IMR-90 (cell line): ENCODE results near the gene BCAS3. TPM values are rescaled to one million over a fixed set of nuclear protein-coding genes. Genes with fewer than 3 reads are reported as not detected.

Experiments used
- ATAC-seq: fragments of 200-7000 bp; cut with Tn5 transposase; 2 replicates; pipeline ENCODE4 v1.9.1; 2020; ENCODE audit warnings: low read depth, mild to moderate bottlenecking, moderate library complexity
- BruUV-seq: library from RNA; stranded (reverse); fragments of 400-500 nt; replicated peaks from 2 replicates; lab custom pipeline; 2021; lab: Mats Ljungman, UMichigan
- CTCF ChIA-PET: fragments of 300-600 bp; formaldehyde crosslinking; extraction: SDS; loops from one replicate; lab custom pipeline; 2021; ENCODE audit warnings: antibody characterized with exemption; lab: Yijun Ruan, JAX
- POLR2A ChIA-PET: fragments of 300-600 bp; sonication (Branson Sonifier 250); formaldehyde crosslinking; loops from one replicate; lab custom pipeline; 2022; ENCODE audit warnings: antibody characterized with exemption; ENCODE audit not compliant: unreplicated experiment; lab: Charles Lee
- DNase-seq: peaks from one replicate; pipeline ENCODE4 v3.0.0; 2013
- H2AFZ ChIP-seq: replicated peaks from 2 replicates; pipeline ENCODE3; 2013; ENCODE audit warnings: low read length, mild to moderate bottlenecking; ENCODE audit not compliant: poor library complexity
- H2AK5ac ChIP-seq: 2 replicates; pipeline ENCODE4 v1.6.1; 2013; ENCODE audit warnings: low read depth, low read length, inconsistent platforms
- H2AK9ac ChIP-seq: replicated peaks from 2 replicates; pipeline ENCODE3; 2013; ENCODE audit warnings: mild to moderate bottlenecking, low read depth, low read length, moderate library complexity; ENCODE audit not compliant: poor library complexity
- H2BK120ac ChIP-seq: 2 replicates; pipeline ENCODE4 v1.6.1; 2013; ENCODE audit warnings: low read depth, low read length, inconsistent platforms
- H2BK15ac ChIP-seq: 3 replicates; pipeline ENCODE4 v1.6.1; 2013; ENCODE audit warnings: low read depth, low read length, inconsistent platforms
- H2BK20ac ChIP-seq: 2 replicates; pipeline ENCODE4 v1.6.1; 2013; ENCODE audit warnings: low read depth, mild to moderate bottlenecking, inconsistent platforms, low read length, moderate library complexity
- H2BK5ac ChIP-seq: 2 replicates; pipeline ENCODE4 v1.6.1; 2013; ENCODE audit warnings: mild to moderate bottlenecking, low read depth, low read length, inconsistent platforms; ENCODE audit not compliant: poor library complexity, severe bottlenecking
- H3K14ac ChIP-seq: replicated peaks from 2 replicates; pipeline ENCODE4 v1.6.1; 2013; ENCODE audit warnings: low read depth, low read length, inconsistent platforms
- H3K18ac ChIP-seq: 2 replicates; pipeline ENCODE4 v1.6.1; 2013; ENCODE audit warnings: low read depth, low read length, control low read depth
- H3K23ac ChIP-seq: 2 replicates; pipeline ENCODE4 v1.6.1; 2013; ENCODE audit warnings: low read depth, low read length, inconsistent platforms
- H3K27ac ChIP-seq: 2 replicates; pipeline ENCODE4 v1.5.1; 2013; ENCODE audit warnings: mild to moderate bottlenecking, control low read depth, low read length; ENCODE audit not compliant: insufficient read depth
- H3K27me3 ChIP-seq: 2 replicates; pipeline ENCODE4 v1.6.1; 2013; ENCODE audit warnings: low read length; ENCODE audit not compliant: control insufficient read depth, insufficient read depth
- H3K36me3 ChIP-seq: 2 replicates; pipeline ENCODE4 v1.6.1; 2013; ENCODE audit warnings: low read length, mixed read lengths; ENCODE audit not compliant: control insufficient read depth, insufficient read depth
- H3K4ac ChIP-seq: 2 replicates; pipeline ENCODE4 v1.6.1; 2013; ENCODE audit warnings: low read depth, low read length, inconsistent platforms
- H3K4me1 ChIP-seq: 2 replicates; pipeline ENCODE4 v1.6.1; 2013; ENCODE audit warnings: low read length, mixed read lengths; ENCODE audit not compliant: control insufficient read depth, insufficient read depth
- H3K4me2 ChIP-seq: 2 replicates; pipeline ENCODE4 v1.6.1; 2013; ENCODE audit warnings: low read depth, mild to moderate bottlenecking, control low read depth, low read length, moderate library complexity
- H3K4me3 ChIP-seq: 2 replicates; pipeline ENCODE4 v1.5.1; 2013; ENCODE audit warnings: low read depth, mild to moderate bottlenecking, control low read depth, low read length, moderate library complexity; ENCODE audit not compliant: insufficient read depth
- H3K56ac ChIP-seq: 2 replicates; pipeline ENCODE4 v1.6.1; 2013; ENCODE audit warnings: low read length, inconsistent platforms; ENCODE audit not compliant: insufficient read depth; ENCODE audit errors: extremely low read depth
- H3K79me1 ChIP-seq, 2 experiments: 2 replicates each; pipeline ENCODE4 v1.6.1; 2013; ENCODE audit warnings: low read length in 2 of 2, inconsistent platforms in 1 of 2, low read depth in 1 of 2
- H3K9ac ChIP-seq: 2 replicates; pipeline ENCODE4 v1.6.1; 2013; ENCODE audit warnings: low read depth, low read length, control low read depth
- H3K9me1 ChIP-seq: 2 replicates; pipeline ENCODE4 v1.6.1; 2013; ENCODE audit warnings: low read length, inconsistent platforms; ENCODE audit not compliant: insufficient read depth
- H3K9me3 ChIP-seq: 2 replicates; pipeline ENCODE4 v1.6.1; 2013; ENCODE audit warnings: low read length; ENCODE audit not compliant: control insufficient read depth, insufficient read depth
- H4K20me1 ChIP-seq: 2 replicates; pipeline ENCODE4 v1.6.1; 2013; ENCODE audit warnings: low read length, inconsistent platforms; ENCODE audit not compliant: insufficient read depth
- H4K5ac ChIP-seq: 2 replicates; pipeline ENCODE4 v1.6.1; 2013; ENCODE audit warnings: mild to moderate bottlenecking, low read depth, low read length, control low read depth
- H4K8ac ChIP-seq, 2 experiments: 2 replicates each; pipeline ENCODE4 v1.6.1; 2013; ENCODE audit warnings: low read depth in 2 of 2, low read length in 2 of 2, control low read depth in 1 of 2, inconsistent platforms in 1 of 2
- H4K91ac ChIP-seq: 2 replicates; pipeline ENCODE4 v1.6.1; 2013; ENCODE audit warnings: low read depth, low read length, inconsistent platforms; ENCODE audit not compliant: insufficient read depth
- CHD1 ChIP-seq: IDR thresholded peaks from 2 replicates; pipeline ENCODE4 v1.6.1; 2012; ENCODE audit warnings: low read depth, low read length, improper control_type of control experiment
- CTCF ChIP-seq: conservative IDR thresholded peaks from 2 replicates; pipeline ENCODE4 v1.5.1; 2012; ENCODE audit warnings: mild to moderate bottlenecking, low read depth, low read length, improper control_type of control experiment
- MAFK ChIP-seq: IDR thresholded peaks from 2 replicates; pipeline ENCODE4 v1.6.1; 2012; ENCODE audit warnings: low read depth, low read length, improper control_type of control experiment
- MAZ ChIP-seq: IDR thresholded peaks from 2 replicates; pipeline ENCODE4 v1.6.1; 2012; ENCODE audit warnings: low read depth, mild to moderate bottlenecking, low read length, improper control_type of control experiment, moderate library complexity, borderline replicate concordance
- RAD21 ChIP-seq: IDR thresholded peaks from 2 replicates; pipeline ENCODE4 v1.6.1; 2012; ENCODE audit warnings: low read length, improper control_type of control experiment
- USF2 ChIP-seq: fragments of 150-350 bp; IDR thresholded peaks from 2 replicates; pipeline ENCODE4 v1.6.1; 2017; ENCODE audit warnings: mild to moderate bottlenecking, antibody characterized with exemption, low read length, low read depth
- dilution Hi-C: fragments of 300-500 bp; cut with HindIII; formaldehyde crosslinking; loops from one replicate; pipeline ENCODE4 v1.14.3; 2018; ENCODE audit warnings: low sequenced_read_pairs; ENCODE audit not compliant: unreplicated experiment
- in situ Hi-C: fragments of 300-500 bp; cut with MboI; formaldehyde crosslinking; loops from 3 replicates; pipeline ENCODE4 v1.14.3; 2019; ENCODE audit warnings: low sequenced_read_pairs, inconsistent platforms, mixed read lengths
- intact Hi-C: fragments of 100-400 bp; cut with micrococcal nuclease; formaldehyde crosslinking; loops from 2 replicates; pipeline ENCODE4 v1.10.0; 2022
- polyA plus RNA-seq, 3 experiments: library from polyadenylated mRNA; depleted of rRNA; stranded (reverse); fragments of >200 nt; gene quantifications; 2 replicates each; pipeline ENCODE4 v1.2.3, GENCODE V29; 2012; ENCODE audit warnings: low replicate concordance in 1 of 3
- total RNA-seq: library from RNA; depleted of rRNA; stranded (reverse); fragments of >200 nt; gene quantifications from 2 replicates; pipeline ENCODE4 v1.2.3, GENCODE V29; 2012

The BCAS3 gene
- total and polyA plus RNA-seq, 2 of the 4 experiments (the other 2 are of a cell fraction) = 6.3 to 27.1 TPM

- Histone ChIP-seq H3K4me2 (no peak overlapping the region), H3K27me3 (no peaks in the 10 kb centered on the region), H4K91ac (no peak overlapping the region), H2AK5ac (peak overlapping the region; percentile 0; the same call in 1 of the 2 replicates), H3K9me3 (no peaks in the 10 kb centered on the region), H4K8ac (no peak overlapping the region), H3K56ac (no peak overlapping the region), H2AK9ac (no peak overlapping the region), H3K18ac (no peak overlapping the region), H3K4me3 (no peak overlapping the region), H3K4ac (no peak overlapping the region), H2AFZ (no peak overlapping the region), H3K79me1 (no peaks in the 10 kb centered on the region), H3K4me1 (no peaks in the 10 kb centered on the region), H3K9me1 (peaks cover 4% of the 10 kb centered on the region; the same call in 1 of the 2 replicates), H3K9ac (no peak overlapping the region), H3K14ac (peak overlapping the region; percentile 5; the same call in 1 of the 2 replicates), H2BK5ac (no peak overlapping the region), H2BK20ac (peak overlapping the region; percentile 2; the same call in 1 of the 2 replicates), H2BK15ac (no peak overlapping the region), H2BK120ac (peak overlapping the region; percentile 7; the same call in 1 of the 2 replicates), H3K27ac (no peak overlapping the region), H3K36me3 (no peaks in the 10 kb centered on the region), H3K23ac (no peak overlapping the region), H4K20me1 (no peaks in the 10 kb centered on the region), H4K5ac (no peak overlapping the region)
- ATAC-seq (no peak), DNase-seq (no peak)
- CTCF ChIA-PET = no interaction called here
- in situ Hi-C loops (no loop called here), intact Hi-C loops (no loop called here), dilution Hi-C loops (no loop called here)
- no TSS peak for BruUV-seq
- POLR2A ChIA-PET = no interaction called here
- no peak for TF ChIP-seq RAD21
- TF ChIP-seq CHD1 = no peak
- no peak for TF ChIP-seq MAFK
- no peak for TF ChIP-seq USF2
- no peak for TF ChIP-seq CTCF
- TF ChIP-seq MAZ = no peak
Measured at GRCh38 chr17:60995680-60996079, 318.0 kb downstream of the BCAS3 start.
